NCI-H1436 (cell line): Measurements from ENCODE around the gene PTPRF.
"Not testable (repeated sequence)": the region's sequence is repeated elsewhere in the genome, so short reads cannot be mapped to it uniquely, and the experiment has no call there.

Experiments
- DNase-seq: peaks from one replicate; lab custom pipeline; 2025; lab: John Stamatoyannopoulos, UW

PTPRF gene

GRCh38 chr1:43538143-43538487, 7.4 kb downstream of the PTPRF start:
- no peak for DNase-seq

- no peak for DNase-seq
These were observed 8.3 kb downstream of the PTPRF start for GRCh38 chr1:43538969-43539368.

- DNase-seq, result no peak
These were observed 9.2 kb downstream of the PTPRF start for GRCh38 chr1:43539726-43540434.

GRCh38 chr1:43540653-43541071, 10.0 kb downstream of the PTPRF start:
- no peak for DNase-seq

- DNase-seq, result no peak
These were observed 10.5 kb downstream of the PTPRF start for GRCh38 chr1:43541141-43541540.

- no peak for DNase-seq
These were observed 11.2 kb downstream of the PTPRF start for GRCh38 chr1:43541721-43542401.

- no peak for DNase-seq
These were observed 12.1 kb downstream of the PTPRF start for GRCh38 chr1:43542527-43543458.

- no peak for DNase-seq
These were observed 12.9 kb downstream of the PTPRF start for GRCh38 chr1:43543567-43543966.

- no peak for DNase-seq
These were observed 14.6 kb downstream of the PTPRF start for GRCh38 chr1:43545339-43545694.

- DNase-seq, result peak; percentile 76
These were observed 15.2 kb downstream of the PTPRF start for GRCh38 chr1:43545695-43546387.

GRCh38 chr1:43546388-43547100, 15.9 kb downstream of the PTPRF start:
- no peak for DNase-seq

GRCh38 chr1:43547538-43548072, 16.9 kb downstream of the PTPRF start:
- DNase-seq, result no peak

GRCh38 chr1:43548285-43549271, 17.9 kb downstream of the PTPRF start:
- DNase-seq, result no peak

- DNase-seq, result not testable (repeated sequence)
These were observed 18.7 kb downstream of the PTPRF start for GRCh38 chr1:43549394-43549793.

- DNase-seq, result peak; percentile 81
These were observed 19.4 kb downstream of the PTPRF start for GRCh38 chr1:43549921-43550597.

GRCh38 chr1:43550598-43551246, 20.0 kb downstream of the PTPRF start:
- no peak for DNase-seq

GRCh38 chr1:43551396-43551888, 20.8 kb downstream of the PTPRF start:
- no peak for DNase-seq

- DNase-seq, result no peak
These were observed 21.5 kb downstream of the PTPRF start for GRCh38 chr1:43552059-43552742.
